Cardiac fibroblast (primary cell): ENCODE measurements around the gene SLC41A1.

Experiments
- DNase-seq, 2 donors: peaks; one replicate each; pipeline versions ENCODE4 v3.0.0 to v3.0.0-alpha.2; 2010; ENCODE audit warnings: low read depth in 2 of 2
- H3K4me3 ChIP-seq, 2 donors: replicated peaks in 1 of 2; 1 replicate in 1 of 2; 2 replicates in 1 of 2; pipeline ENCODE4 v1.5.1; 2011; ENCODE audit warnings: low read depth in 2 of 2, low read length in 2 of 2, mild to moderate bottlenecking in 2 of 2, moderate library complexity in 1 of 2
- TF ChIP-seq, protein P1 (sequence below): IDR thresholded peaks from one replicate; pipeline ENCODE4 v1.5.1; 2011; ENCODE audit warnings: low read depth, mild to moderate bottlenecking, low read length, inconsistent platforms

Gene SLC41A1

DNA sequence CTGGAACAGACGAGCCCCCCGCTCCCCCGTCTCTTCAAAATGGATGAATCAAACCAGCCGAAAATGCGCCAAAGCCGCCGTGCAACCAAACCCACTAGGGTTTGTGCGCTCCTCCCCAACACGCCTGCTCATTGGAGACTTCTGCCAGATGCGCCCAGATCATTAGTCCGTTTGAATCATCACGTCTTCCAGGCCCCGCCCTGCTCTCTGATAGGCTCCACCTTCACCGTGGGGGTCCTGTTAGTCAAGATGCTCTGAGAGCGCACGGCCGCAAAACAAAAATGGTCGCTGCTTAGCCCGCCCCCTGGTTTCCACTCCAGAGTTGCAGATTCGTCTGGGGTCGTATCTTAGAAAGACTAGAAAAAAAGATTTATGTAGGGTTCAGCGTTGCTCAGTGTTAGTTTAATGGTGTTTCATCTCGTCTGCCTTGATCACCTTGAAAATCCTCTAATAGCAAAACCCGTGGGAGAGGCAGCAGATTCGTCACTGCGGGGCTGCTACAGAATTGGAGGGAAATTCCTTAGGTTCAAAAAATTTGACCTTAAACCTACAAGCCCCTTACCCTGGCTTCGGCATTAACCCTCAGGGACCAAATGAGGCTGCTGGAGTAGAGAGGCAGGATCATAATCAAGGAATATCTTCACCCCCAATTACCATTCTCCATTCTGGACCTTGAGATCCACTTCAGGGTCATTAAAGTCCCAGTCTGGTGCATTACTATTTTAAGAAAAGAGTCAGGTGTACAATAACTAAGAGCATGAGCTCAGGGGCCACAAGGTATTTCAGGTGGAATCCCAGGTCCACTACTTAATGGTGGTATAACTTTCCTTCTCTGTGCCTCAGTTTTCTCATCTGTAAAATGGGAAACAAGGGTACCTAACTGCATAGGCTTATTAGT, 62.6 kb downstream of the SLC41A1 start, which contains the start of gene NUCKS1:
Gene NUCKS1, minus strand, starts transcription at position 45 of the 898 bp plus-strand sequence. CDS start 209 bp downstream, outside the sequence.
- DNase-seq: peak; percentile 100
- TF ChIP-seq, protein P1, sequence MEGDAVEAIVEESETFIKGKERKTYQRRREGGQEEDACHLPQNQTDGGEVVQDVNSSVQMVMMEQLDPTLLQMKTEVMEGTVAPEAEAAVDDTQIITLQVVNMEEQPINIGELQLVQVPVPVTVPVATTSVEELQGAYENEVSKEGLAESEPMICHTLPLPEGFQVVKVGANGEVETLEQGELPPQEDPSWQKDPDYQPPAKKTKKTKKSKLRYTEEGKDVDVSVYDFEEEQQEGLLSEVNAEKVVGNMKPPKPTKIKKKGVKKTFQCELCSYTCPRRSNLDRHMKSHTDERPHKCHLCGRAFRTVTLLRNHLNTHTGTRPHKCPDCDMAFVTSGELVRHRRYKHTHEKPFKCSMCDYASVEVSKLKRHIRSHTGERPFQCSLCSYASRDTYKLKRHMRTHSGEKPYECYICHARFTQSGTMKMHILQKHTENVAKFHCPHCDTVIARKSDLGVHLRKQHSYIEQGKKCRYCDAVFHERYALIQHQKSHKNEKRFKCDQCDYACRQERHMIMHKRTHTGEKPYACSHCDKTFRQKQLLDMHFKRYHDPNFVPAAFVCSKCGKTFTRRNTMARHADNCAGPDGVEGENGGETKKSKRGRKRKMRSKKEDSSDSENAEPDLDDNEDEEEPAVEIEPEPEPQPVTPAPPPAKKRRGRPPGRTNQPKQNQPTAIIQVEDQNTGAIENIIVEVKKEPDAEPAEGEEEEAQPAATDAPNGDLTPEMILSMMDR: peak; percentile 15
- H3K4me3 ChIP-seq: peak within 1 kb of the TSS; percentile 74 to 80

DNA sequence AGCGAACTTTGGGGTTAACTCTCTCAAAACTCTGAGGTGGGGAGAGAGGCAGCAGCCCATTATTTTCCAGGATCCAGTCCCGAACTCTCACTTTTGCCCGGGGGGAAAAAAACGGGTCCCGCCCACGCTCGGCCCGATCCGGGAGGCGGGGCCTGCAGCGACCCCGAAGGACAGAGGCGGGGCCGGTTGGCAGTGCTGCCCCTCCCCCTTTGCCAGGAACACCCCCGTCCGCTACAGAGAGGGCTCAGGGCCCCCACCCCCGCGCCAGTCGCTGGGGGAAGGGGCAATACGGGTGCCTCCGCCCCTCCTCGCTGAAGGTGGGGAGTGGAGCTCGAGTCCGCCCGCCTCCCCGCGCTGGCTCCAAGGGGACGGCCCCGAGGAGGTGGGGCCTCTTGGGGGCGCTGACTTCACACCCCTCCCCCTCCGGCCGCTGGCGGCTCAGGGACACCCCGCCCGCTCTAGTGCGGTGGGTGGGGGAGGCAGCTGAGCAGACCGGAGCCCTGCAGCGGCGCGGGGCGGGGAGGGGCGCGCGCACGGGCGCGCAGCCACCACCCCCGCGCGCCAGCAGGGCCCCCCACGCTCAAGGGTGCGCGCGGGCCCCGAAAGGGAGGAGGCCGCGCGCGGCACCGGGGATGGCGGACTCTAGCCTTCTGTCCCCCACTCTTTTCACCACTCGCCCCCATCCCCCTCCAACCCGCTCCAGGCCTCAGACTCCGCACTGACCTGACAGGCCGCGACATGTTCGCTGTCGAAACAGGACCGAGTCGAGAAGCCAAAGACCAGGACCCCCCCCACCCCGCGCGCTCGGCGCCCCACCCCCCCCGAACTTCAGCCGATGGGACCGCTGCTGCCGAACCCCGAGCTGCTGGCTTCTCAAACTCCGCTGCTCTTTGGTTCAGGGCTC, 63.5 kb downstream of the SLC41A1 start:
- TF ChIP-seq, protein P1: no peak
- peak overlapping the region; percentile 74 to 80 for H3K4me3 ChIP-seq
- peak; percentile 94 to 99 for DNase-seq

DNA sequence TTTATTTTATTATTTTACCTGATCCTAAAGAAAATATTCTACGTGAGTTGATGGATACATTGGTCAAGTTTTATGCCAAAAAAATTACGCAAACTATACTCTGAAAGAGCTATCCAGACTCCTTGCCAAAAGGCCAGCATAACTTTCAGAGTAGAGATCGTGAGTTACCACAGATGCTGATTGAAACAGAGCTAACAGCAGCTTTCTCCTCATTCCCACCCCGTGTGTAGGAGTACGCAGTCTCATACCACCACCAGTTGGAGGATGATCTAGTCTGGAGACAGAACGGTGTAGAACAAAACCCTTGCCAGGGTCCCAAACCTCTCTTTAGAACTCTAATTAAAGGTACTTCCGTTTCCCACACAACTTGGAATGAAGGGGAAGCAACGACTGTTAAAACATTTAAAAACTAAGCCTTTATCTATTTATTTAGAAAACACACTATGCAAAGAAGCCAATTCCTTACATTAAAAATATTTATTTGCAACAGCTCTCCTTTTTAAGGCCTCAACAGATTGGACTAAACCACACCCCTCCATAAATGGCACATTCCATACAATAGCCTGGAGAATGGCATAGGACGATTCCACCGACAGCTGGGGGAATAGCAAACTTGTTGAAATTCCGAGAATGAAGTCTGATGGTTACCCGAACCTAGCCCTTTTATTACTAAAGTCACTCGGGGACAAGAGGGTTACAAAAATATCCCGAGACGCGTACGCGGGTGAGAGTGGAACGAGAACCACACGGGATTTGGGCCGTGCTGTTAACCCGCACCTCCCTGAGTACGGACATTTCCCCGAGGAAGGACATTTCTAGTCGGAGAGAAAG, 64.4 kb downstream of the SLC41A1 start:
- peak; percentile 82 to 92 for DNase-seq

DNA sequence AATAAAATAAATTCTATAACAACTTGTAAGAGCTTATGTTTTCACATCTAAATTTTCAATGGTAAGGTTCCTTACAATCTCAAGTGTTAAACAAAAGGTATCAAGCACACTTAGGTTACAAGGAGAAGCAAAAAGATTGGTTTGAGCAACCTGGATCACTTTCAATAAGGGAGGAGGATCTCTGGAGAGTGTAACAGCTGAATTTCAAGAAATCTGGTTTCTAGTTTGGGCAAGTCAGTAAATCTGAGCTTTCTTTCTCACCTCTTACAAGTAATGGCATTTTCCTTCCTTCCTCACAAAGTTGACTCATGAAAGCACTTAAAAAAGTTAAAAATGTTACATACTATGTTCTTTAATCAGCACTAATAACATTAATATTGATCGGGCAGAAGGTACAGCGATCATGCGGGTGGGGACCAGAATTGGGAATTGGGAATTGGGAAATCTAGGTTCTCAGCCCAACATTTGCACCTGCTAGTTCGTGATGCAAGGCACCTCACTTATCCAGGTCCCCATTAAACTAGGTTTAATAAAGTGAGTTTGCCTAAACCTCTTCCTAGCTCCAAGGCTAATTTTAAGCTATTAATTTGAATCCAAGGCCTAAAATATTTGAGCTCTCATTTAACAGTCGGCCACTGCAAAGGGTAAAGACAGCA, 66.1 kb downstream of the SLC41A1 start:
- no peak overlapping the region for H3K4me3 ChIP-seq
- no peak for DNase-seq
- TF ChIP-seq, protein P1: no peak

More for the DNA sequence above, 64.4 kb downstream of the SLC41A1 start:
- TF ChIP-seq, protein P1: no peak
- peak overlapping the region; percentile 74 to 80 for H3K4me3 ChIP-seq

DNA sequence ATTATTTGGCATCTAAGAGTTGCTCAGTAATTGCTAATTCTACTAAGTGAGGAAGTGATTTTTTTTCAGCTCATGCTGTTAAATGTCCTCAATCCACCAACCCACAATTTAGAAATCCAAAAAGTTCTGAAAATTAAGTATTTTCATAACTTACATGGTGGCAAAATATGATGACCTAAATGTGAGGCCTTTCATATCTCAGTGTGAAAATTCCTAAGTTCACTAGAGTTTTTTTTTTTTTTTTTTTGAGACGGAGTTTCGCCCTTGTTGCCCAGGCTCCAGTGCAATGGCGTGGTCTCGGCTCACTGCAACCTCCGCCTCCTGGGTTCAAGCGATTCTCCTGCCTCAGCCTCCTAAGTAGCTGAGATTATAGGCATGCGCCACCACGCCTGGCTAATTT, 68.6 kb downstream of the SLC41A1 start:
- TF ChIP-seq, protein P1: no peak
- H3K4me3 ChIP-seq: no peak overlapping the region
- DNase-seq: no peak
